A172 (cell line): ENCODE data around the gene CNOT2. TPM values are rescaled to one million over a fixed set of nuclear protein-coding genes. Genes with fewer than 3 reads are reported as not detected.

Source experiments
- DNase-seq: peaks from one replicate; pipeline ENCODE4 v3.0.0-alpha.2; 2015; ENCODE audit warnings: low spot score
- total RNA-seq: library from RNA; depleted of rRNA; stranded (reverse); fragments of >200 nt; shearing (Covaris generic); gene quantifications from 2 replicates; pipeline ENCODE4 v1.2.3, GENCODE V29; 2014; rRNA removed

Gene CNOT2, protein sequence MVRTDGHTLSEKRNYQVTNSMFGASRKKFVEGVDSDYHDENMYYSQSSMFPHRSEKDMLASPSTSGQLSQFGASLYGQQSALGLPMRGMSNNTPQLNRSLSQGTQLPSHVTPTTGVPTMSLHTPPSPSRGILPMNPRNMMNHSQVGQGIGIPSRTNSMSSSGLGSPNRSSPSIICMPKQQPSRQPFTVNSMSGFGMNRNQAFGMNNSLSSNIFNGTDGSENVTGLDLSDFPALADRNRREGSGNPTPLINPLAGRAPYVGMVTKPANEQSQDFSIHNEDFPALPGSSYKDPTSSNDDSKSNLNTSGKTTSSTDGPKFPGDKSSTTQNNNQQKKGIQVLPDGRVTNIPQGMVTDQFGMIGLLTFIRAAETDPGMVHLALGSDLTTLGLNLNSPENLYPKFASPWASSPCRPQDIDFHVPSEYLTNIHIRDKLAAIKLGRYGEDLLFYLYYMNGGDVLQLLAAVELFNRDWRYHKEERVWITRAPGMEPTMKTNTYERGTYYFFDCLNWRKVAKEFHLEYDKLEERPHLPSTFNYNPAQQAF
- 67.2 and 97.3 TPM in 2 replicates for total RNA-seq

DNA sequence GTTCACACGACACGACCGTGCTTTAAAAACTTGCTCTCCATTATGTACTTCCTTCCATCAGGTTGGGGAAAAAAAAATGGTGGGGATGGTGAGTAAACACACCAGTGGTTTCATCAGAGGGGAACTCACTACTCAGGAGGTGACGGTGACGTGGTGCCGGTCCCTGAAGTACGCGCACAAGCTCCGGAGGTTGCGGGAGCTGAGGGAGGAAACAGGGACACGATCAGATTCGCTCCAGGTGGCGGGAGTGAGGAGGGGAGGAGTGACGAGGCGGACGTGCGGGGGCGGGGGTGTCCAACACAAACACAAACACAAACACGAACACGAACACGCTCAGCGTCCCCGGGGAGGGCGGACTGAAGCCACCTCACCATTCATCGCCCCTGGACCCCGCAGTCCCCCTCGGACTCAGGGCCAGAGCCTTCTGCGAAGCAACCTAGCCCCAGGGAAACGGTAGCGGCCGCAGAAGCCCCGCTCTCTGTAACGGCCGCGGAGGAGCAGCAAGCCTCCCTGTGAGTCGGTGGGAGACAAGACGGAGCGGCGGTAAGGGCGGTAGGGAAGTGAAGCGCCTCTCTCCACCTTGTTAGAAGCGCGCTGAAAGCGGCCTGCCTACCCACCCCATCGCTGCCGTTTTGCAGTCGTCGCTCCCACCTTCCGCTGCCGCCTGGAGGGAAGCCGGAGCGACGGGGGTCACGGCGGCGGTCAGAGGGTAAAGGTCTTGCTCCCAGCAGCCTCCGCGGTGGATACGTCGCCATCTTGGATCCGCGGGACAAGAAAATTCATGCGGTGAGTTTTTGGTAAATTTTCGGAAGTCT is at the start of gene CNOT2:
Gene CNOT2 (plus strand): TSS at position 739 of the 815 bp plus-strand sequence. CDS start 34,794 bp downstream, outside the sequence.
- peak; percentile 77 for DNase-seq

- DNase-seq, result no peak
These were observed 49.2 kb upstream of the CNOT2 start for GRCh38 chr12:70194076-70194475.

GRCh38 chr12:70196811-70197281 is 46.4 kb upstream of the CNOT2 start:
- no peak for DNase-seq

GRCh38 chr12:70197345-70197744 is 45.9 kb upstream of the CNOT2 start:
- DNase-seq, result no peak

- DNase-seq, result no peak
These were observed 29.5 kb upstream of the CNOT2 start for GRCh38 chr12:70213707-70214106.

DNA sequence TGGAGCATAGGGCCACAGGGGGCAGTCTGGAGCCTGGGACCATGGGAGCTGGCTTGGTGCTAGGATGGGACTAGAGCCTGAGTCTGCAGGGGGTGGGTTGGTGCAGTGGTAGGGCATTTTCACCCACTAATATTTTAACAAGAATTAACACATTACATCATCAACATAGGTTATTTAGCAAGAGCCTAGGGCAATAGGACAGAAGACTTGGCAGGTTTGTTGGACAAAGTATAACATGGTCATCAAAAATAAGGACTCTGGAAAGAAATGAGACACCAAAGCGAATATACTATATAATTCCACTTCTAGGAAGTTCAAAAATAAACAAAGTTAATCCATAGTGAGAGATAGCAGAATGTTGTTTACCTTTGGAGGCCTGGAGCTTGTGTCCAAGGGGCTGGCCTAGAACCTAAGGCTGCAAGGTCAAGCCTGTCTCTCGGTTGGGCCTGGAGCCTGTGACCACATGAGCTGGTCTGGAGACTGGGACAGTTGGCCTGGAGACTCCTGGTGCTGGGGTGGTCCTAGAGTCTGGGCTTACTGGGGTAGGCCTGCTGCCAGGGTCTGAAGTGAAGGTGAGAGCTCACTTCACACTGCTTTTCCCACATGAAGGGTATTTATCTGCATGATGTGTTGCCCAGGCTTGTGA is 28.1 kb upstream of the CNOT2 start:
- DNase-seq, result no peak

DNA sequence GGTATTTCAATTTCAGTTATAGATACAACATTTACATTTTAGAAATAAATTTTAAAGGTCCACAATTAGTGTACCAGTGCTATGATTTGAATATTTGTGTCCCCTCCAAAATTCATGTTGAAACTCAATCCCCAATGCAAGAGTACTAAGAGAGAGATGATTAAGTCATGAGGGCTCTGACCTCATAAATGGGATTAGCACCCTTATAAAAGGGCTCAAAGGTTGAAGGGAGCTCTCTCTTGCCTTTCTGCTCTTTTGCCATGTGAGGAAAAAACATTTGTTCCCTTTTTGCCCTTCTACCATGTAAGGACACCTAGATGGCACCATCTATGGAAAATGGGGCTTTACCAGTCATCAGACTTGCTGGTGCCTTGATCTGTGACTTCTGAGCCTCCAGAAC is 25.8 kb upstream of the CNOT2 start:
- no peak for DNase-seq

DNA sequence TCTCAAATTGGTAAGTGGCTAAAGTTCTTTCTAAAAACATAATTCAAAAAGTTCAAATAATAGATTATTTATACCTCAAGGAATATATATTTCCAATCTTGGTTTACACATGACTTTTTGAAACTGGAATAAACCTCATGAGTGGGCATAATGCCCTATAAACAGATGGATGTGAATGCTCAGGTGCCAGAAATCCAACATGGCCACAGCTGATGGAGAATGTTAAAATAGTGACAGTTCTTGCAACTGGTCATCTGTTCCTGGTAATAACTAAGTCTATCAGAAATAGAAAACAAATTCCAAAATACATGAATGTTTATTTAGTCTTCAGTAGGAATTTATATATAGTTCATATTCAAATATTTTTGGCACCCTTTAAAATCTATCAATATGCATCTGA is 21.6 kb upstream of the CNOT2 start:
- no peak for DNase-seq

- DNase-seq, result no peak
These were observed 15.3 kb upstream of the CNOT2 start for GRCh38 chr12:70227911-70228310.

DNA sequence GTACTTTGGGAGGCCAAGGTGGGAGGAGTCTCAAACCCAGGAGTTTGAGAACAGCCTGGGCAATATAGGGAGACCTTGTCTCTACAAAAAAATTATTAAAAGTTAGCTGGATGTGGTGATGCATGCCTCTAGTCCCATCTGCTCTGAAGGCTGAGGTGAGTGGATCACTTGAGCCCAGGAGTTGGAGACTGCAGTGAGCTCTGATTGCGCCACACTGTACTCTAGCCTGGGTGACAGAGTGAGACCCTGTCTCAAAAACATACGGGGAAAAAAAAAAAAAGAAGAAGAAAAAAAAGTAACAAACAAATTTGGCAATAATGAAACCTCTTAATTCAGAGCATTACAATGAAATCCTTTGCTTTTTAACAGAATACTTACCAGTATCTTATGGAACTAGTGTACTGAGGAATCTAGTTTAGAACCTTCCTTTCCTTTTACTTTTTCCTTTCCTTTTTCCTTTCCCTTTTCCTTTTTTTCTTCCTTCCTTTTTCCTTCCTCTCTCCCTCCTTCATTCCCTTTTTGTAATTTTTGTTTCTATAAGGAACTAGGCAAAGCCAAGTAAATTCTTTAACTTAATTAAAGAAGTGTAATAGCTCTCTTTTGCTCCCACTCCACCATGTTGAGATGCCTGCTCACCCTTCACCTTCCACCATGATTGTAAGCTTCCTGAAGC is 12.2 kb upstream of the CNOT2 start:
- DNase-seq, result no peak

GRCh38 chr12:70236990-70237389 is 6.2 kb upstream of the CNOT2 start:
- no peak for DNase-seq

DNA sequence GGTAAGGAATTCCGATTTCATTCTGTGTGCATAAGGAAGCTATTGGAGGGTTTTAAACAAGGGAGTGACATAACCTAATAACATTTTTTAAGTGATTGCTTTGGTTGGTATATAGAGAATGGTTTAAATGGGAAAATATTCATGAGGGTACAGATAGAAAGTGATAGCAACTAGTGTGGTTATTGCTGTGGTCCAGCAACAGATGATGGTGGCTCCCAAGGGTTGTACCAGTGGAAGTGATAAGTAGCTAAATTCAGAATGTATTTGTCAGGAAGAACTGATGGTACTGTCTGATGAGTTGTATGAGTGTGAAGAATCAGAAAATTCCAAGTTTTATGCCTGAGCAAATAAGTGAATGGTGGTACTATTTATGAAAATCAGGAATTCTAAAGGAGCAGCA is 2.6 kb upstream of the CNOT2 start:
- no peak for DNase-seq

DNA sequence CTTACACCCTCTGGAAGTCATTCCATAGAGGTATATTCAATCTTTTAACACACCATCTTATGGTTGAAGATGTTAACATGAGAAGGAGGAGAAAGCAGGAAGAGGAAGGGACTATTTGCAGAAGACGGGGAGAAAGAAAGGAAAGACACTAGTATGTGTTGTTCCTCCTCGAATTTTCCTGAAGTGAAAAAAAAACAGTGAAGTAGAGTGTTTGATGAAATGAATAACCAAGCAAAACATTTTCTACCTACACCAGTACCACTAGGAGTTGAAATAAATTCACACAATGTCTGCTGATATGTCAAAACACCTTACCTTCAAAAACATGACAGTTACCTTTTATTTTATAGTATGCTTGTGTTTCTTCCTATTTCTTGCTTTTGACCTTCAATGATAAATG is 1.4 kb upstream of the CNOT2 start:
- DNase-seq, result no peak

DNA sequence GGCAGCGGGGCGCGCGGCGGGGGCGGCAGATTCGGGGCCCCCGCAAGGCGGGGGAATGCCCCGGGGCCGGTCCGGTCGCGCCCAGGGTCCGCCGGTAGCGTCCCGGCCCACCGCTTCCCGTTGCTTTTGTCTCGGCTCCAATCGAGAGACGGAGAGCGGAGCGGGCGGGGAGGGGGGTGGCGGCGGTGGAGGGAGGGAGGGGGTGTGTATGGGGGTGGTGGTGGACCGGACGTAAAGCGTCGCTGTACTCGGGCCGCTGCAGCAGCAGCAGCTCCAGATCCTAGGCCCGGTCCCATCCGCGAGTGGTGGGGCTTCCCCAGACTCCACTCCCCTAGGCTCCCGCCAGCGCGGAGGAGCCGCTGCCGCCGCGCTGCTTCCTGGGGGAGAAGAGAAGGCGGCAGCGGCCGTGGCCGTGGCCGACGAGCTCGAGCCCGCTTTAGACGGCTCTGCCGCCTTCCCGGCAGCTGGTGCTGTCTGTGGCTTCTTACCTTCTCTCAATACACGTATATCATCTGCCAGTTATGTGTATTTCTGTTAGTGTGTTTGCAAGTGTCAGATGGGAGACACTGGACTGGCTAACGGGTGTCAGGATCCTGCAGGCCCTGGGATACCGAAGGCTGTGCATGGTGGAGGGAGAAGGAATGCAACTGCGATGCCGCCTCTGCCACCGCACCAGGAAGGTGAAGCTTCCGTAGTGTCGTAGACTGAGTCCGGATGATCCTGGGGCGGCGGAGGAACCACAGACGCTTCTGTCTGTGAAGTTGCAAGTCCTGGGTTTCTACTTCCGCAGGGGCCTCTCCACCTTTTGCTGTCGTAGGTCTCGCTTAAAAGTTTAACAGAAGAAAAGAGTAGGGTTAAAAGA is 508 bp downstream of the CNOT2 start:
- peak; percentile 37 for DNase-seq

DNA sequence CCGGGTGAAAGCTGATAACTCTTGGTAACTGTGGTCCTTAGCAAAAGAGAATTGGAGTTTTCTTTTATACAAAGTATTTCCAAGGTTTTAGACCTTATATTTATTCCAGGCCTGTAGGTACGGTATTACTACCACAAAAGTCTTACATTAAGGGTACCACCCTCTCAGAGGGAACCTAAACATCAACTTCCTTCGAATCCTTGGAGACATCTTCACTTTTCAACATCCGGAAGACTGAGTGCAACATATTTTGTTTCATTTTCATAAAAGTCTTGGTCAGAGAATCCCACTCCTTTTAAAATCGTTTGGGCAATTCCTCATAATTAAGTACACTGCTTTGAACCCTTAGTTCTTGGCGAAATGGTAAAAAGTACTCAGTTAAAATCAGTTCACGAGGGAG is 1.2 kb downstream of the CNOT2 start:
- no peak for DNase-seq

- no peak for DNase-seq
These were observed 2.2 kb downstream of the CNOT2 start for GRCh38 chr12:70245458-70245857.

DNA sequence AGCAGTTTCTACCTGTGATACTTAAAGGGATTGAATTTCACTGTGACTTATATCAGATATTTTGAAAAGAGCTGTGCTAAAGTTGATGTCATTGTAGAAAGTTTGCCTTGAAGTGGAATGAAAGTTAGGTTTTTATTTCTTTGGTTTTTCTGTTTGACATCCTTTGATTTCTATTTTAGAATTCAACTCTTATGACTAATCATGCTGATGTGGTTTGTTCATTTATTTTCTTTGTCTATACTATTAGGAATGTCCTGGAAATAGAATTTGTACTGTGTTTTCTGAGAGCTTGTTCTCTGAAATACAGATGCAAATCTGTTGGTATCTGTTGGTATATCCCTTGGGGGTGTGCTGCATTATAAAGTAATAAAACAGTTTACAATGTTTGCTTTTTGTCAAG is 3.3 kb downstream of the CNOT2 start:
- DNase-seq, result no peak

DNA sequence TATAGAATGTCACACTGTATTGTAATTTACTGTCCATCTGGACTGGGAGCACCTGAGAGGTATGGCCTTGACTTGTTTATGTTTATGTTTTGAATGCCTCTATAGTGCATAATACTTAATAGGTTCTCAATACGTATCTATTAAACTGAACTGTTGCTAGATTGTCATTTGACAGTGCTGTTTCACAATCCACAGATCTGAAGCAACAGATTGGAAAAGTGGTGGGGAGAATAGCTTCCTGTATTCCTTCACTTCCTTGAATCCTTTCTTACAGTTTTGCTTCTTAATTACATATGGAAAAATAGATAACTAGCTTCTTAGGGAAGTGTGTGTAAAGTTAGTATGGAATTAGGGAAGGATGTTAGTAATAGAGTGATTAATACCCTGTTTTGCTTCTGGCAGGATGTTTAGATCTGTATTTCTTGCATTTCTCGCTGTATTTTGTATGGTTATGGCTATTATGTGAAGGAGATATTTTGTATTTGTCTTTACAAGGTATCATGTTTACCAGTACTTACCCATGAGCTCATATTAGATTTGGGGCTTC is 4.5 kb downstream of the CNOT2 start:
- DNase-seq, result no peak

DNA sequence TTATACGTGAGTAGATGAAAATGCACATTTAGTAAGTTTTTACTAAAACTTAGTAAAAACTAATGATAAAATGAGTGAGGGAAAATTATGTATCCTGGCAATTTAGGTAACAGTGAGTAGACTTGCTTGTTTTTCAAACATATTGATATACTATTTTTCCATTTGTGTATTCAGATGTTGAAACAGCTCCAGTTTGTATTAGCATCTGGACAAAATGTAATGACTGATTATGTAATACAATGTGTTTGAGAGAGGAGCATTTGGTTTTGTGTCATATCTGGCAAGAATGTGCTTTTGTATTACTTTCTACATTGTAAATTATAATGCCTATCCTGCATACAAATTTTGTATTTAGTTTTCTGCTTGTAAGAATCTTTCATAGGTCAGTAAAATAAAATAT is 5.6 kb downstream of the CNOT2 start:
- DNase-seq, result no peak

DNA sequence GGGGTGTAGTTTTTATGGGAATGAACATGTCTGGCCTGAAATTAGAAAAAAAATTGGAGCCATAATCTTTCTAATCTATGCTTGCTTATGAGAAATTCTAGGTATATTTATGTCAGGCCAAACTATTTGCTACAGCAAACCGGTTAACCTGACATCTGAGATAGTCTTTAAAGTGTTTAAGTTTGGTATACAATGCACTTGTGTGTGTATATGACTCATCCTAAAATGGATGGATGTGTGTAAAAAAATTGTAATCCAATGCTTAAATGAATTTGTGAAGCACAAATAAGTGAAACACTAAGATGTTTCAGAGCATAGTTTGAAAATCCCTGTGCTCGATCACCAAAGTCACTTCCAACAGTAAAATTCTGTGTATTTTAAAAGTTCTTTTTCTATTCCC is 6.7 kb downstream of the CNOT2 start:
- no peak for DNase-seq
